Glutamatergic neuron (in vitro differentiated cells): ENCODE measurements around the gene KLHL1. TPM values are rescaled to one million over a fixed set of nuclear protein-coding genes. Genes with fewer than 3 reads are reported as not detected.

Source experiments
- DNase-seq: peaks from one replicate; pipeline ENCODE4 v3.0.0; 2022
- H3K27ac Mint-ChIP-seq: one replicate; pipeline ENCODE4 v1.8.0; 2020; ENCODE audit warnings: mild to moderate bottlenecking, mixed read lengths, inconsistent platforms; ENCODE audit not compliant: unreplicated experiment
- H3K27me3 Mint-ChIP-seq: one replicate; pipeline ENCODE4 v1.8.0; 2020; ENCODE audit warnings: mild to moderate bottlenecking, moderate library complexity, mixed read lengths, inconsistent platforms; ENCODE audit not compliant: unreplicated experiment
- H3K36me3 Mint-ChIP-seq: one replicate; pipeline ENCODE4 v1.8.0; 2020; ENCODE audit warnings: mild to moderate bottlenecking, mixed read lengths, inconsistent platforms; ENCODE audit not compliant: unreplicated experiment
- H3K4me1 Mint-ChIP-seq: one replicate; pipeline ENCODE4 v1.8.0; 2020; ENCODE audit warnings: mild to moderate bottlenecking, low read depth, mixed read lengths, inconsistent platforms; ENCODE audit not compliant: unreplicated experiment
- H3K4me3 Mint-ChIP-seq: one replicate; pipeline ENCODE4 v1.8.0; 2020; ENCODE audit warnings: mild to moderate bottlenecking, mixed read lengths, inconsistent platforms; ENCODE audit not compliant: unreplicated experiment
- H3K9me3 Mint-ChIP-seq: one replicate; pipeline ENCODE4 v1.8.0; 2020; ENCODE audit warnings: mild to moderate bottlenecking, moderate library complexity, mixed read lengths, inconsistent platforms; ENCODE audit not compliant: unreplicated experiment
- CTCF ChIP-seq: fragments of 200-600 bp; sonication (generic); IDR thresholded peaks from one replicate; pipeline ENCODE4 v1.5.0; 2021; ENCODE audit not compliant: partially characterized antibody, unreplicated experiment
- total RNA-seq: library from RNA; stranded (reverse); fragmentation: NEBNext Ultra II Directional; extraction: Animal tissue kit (Norgen Biotek cat#: 25700); gene quantifications from one replicate; pipeline ENCODE4 v1.2.1, GENCODE V29; 2021; ENCODE audit not compliant: unreplicated experiment

The KLHL1 gene
- total RNA-seq, 1 donor from 2014 or later: not detected

GRCh38 chr13:70088926-70089325 is 19.3 kb downstream of the KLHL1 start:
- Mint-ChIP-seq H3K27ac (no peak overlapping the region), H3K27me3 (no peaks in the 10 kb centered on the region), H3K4me1 (peaks cover 6% of the 10 kb centered on the region), H3K9me3 (no peaks in the 10 kb centered on the region), H3K4me3 (no peak overlapping the region), H3K36me3 (no peaks in the 10 kb centered on the region)
- DNase-seq: no peak
- TF ChIP-seq CTCF: no peak

- no peak overlapping the region for H3K27ac Mint-ChIP-seq
- no peak overlapping the region for H3K4me3 Mint-ChIP-seq
- H3K4me1 Mint-ChIP-seq: peaks cover 6% of the 10 kb centered on the region
- no peaks in the 10 kb centered on the region for H3K9me3 Mint-ChIP-seq
- H3K27me3 Mint-ChIP-seq: no peaks in the 10 kb centered on the region
- no peak for DNase-seq
- H3K36me3 Mint-ChIP-seq: no peaks in the 10 kb centered on the region
- no peak for TF ChIP-seq CTCF
Measured at GRCh38 chr13:70087247-70087646, 21.0 kb downstream of the KLHL1 start.

- DNase-seq: no peak
- no peaks in the 10 kb centered on the region for H3K36me3 Mint-ChIP-seq
- H3K27ac Mint-ChIP-seq: no peak overlapping the region
- H3K4me1 Mint-ChIP-seq: no peaks in the 10 kb centered on the region
- no peak overlapping the region for H3K4me3 Mint-ChIP-seq
- no peaks in the 10 kb centered on the region for H3K27me3 Mint-ChIP-seq
- no peaks in the 10 kb centered on the region for H3K9me3 Mint-ChIP-seq
- TF ChIP-seq CTCF: no peak
Measured at GRCh38 chr13:70080012-70080411, 28.2 kb downstream of the KLHL1 start.

GRCh38 chr13:70054572-70054971 is 53.7 kb downstream of the KLHL1 start:
- Mint-ChIP-seq H3K9me3 (peaks cover 5% of the 10 kb centered on the region), H3K4me1 (no peaks in the 10 kb centered on the region), H3K27ac (no peak overlapping the region), H3K36me3 (peaks cover 10% of the 10 kb centered on the region), H3K4me3 (no peak overlapping the region), H3K27me3 (no peaks in the 10 kb centered on the region)
- TF ChIP-seq CTCF: no peak
- DNase-seq: no peak

GRCh38 chr13:70051531-70051930 is 56.7 kb downstream of the KLHL1 start:
- no peak overlapping the region for H3K4me3 Mint-ChIP-seq
- H3K4me1 Mint-ChIP-seq: no peaks in the 10 kb centered on the region
- H3K9me3 Mint-ChIP-seq: peaks cover 5% of the 10 kb centered on the region
- H3K27me3 Mint-ChIP-seq: no peaks in the 10 kb centered on the region
- DNase-seq: no peak
- H3K36me3 Mint-ChIP-seq: peaks cover 10% of the 10 kb centered on the region
- H3K27ac Mint-ChIP-seq: no peak overlapping the region
- no peak for TF ChIP-seq CTCF
